OCI-LY1 (cell line): ENCODE data around the gene HRC.

Experiments
- EZH2 ChIP-seq: fragments of 200-600 bp; sonication (generic), shearing (Covaris generic); IDR thresholded peaks from 2 replicates; pipeline ENCODE4 v1.8.0; 2017; ENCODE audit warnings: borderline replicate concordance, mixed run types, mild to moderate bottlenecking, antibody characterized with exemption, low read length, moderate library complexity, mixed read lengths
- TF ChIP-seq, protein P1 (sequence below): fragments of 200-600 bp; sonication (generic), shearing (Covaris generic); IDR thresholded peaks from 2 replicates; pipeline ENCODE4 v1.5.1; 2017; ENCODE audit warnings: mild to moderate bottlenecking, antibody characterized with exemption, low read length, moderate library complexity, mixed read lengths

DNA sequence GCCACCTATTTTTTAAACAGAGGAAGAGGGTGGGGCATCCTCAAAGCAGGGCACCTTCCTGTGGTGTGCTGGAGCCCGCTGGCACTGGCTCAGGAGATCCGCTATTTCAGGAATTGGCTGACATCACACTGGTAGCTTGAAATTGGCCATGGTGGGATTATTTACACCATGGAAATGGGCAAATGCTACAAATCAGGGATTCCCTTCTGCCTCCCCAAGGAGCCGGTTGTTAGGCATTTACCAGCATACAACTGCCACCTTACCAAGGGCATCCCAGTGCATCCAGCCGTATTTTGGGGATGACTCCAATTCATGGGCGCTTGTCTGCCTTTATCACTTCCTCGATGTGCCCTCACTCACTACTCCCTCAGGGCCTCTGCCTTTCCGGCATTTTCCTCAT lies 14.2 kb downstream of the HRC start:
- TF ChIP-seq, protein P1, sequence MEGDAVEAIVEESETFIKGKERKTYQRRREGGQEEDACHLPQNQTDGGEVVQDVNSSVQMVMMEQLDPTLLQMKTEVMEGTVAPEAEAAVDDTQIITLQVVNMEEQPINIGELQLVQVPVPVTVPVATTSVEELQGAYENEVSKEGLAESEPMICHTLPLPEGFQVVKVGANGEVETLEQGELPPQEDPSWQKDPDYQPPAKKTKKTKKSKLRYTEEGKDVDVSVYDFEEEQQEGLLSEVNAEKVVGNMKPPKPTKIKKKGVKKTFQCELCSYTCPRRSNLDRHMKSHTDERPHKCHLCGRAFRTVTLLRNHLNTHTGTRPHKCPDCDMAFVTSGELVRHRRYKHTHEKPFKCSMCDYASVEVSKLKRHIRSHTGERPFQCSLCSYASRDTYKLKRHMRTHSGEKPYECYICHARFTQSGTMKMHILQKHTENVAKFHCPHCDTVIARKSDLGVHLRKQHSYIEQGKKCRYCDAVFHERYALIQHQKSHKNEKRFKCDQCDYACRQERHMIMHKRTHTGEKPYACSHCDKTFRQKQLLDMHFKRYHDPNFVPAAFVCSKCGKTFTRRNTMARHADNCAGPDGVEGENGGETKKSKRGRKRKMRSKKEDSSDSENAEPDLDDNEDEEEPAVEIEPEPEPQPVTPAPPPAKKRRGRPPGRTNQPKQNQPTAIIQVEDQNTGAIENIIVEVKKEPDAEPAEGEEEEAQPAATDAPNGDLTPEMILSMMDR, result no peak
- TF ChIP-seq EZH2, result no peak
